Mesangial cell (primary cell): Measurements from ENCODE around the gene MRPL27. TPM values are rescaled to one million over a fixed set of nuclear protein-coding genes. Genes with fewer than 3 reads are reported as not detected.

Experiments
- total RNA-seq: library from RNA; depleted of rRNA; stranded (reverse); fragments of >200 nt; gene quantifications from 2 replicates; pipeline ENCODE4 v1.2.3, GENCODE V29; 2015

The MRPL27 gene
- 90.3 and 118 TPM in 2 replicates for total RNA-seq

DNA sequence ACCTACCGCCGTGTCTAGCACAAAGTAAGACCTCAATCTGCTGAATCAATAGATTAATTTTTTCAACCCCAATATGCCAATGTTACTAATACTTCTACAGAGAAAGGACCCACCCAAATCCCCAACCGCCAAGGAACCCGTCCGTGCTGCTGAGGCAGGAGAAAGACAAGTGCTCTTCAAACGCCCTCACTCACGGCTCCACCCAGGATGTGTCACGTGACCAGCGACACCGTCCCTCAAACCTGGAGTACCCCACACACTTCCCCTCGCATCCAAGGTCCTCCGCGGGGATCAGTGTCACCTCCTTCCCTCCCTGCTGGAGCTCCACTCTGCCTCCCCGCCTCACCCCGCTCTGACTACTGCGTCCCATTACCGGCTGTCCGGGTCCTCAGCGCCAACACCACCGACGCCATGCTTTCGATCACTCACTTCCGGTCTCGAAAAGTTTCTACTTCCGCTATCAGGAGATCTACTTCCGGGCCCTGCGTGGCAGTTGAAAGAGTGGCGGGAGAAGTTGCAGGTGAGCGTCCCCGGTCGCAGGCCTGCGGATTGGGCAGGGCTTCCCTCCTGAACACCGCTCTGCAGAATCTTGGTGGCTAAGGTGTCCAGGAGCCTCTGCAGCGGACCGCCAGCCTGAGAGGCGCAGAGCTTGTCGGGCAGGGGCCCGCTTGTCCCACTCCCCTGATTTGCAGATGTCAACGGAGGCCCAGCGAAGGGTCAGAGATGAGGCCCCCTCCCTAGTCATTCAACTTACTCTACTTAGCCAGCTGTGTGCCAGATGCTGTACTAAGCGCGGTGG lies at the start of gene MRPL27, which contains the start of gene EME1:
Gene MRPL27 (minus strand): TSS at position 427 of the 799 bp plus-strand sequence. CDS start 14 bp downstream, at position 413.
Gene EME1 (plus strand): TSS at position 472 of the 799 bp plus-strand sequence. CDS start 1,980 bp downstream, outside the sequence.

DNA sequence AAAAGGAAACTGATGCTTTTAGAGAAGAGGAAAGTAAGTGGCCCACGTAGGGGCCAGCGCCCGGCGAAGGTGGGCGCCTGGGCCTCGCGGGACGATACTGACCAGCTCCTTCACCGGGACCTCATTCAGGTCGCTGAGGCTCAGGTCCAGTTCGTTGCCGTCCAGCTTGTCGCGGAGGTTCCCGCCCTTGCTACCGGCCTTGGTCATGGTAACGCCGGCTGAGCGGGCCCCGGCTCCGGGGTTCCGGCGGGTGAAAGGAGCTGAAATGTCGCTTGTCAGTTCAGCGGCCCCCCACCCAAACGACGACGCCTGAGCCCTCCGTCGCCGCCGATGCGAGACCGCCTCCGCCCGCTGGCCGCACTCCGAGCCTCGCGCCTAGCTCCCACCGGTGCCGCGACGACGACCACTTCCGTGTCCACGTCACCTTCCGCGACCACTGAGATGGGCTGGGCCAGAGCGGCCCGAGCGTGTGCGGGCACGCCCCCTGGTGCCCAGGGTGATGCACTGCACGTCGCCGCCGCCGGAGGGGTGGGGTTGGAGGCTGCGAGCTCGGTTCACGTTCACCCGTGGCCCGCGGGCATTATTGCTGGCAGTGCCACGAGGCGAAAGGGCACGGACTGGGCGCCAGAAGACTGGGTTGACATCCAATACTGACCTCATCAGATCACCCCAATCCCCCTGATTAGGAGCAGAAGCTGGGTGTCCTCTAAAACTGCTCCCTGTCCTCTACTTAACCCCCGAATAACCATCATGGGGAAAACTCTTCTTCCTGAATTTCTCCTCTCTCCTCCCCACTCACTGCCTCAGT lies 24.3 kb upstream of the MRPL27 start, which contains the start of gene LRRC59:
Gene LRRC59 (minus strand): TSS at position 413 of the 808 bp plus-strand sequence. CDS start 206 bp downstream, at position 207.

DNA sequence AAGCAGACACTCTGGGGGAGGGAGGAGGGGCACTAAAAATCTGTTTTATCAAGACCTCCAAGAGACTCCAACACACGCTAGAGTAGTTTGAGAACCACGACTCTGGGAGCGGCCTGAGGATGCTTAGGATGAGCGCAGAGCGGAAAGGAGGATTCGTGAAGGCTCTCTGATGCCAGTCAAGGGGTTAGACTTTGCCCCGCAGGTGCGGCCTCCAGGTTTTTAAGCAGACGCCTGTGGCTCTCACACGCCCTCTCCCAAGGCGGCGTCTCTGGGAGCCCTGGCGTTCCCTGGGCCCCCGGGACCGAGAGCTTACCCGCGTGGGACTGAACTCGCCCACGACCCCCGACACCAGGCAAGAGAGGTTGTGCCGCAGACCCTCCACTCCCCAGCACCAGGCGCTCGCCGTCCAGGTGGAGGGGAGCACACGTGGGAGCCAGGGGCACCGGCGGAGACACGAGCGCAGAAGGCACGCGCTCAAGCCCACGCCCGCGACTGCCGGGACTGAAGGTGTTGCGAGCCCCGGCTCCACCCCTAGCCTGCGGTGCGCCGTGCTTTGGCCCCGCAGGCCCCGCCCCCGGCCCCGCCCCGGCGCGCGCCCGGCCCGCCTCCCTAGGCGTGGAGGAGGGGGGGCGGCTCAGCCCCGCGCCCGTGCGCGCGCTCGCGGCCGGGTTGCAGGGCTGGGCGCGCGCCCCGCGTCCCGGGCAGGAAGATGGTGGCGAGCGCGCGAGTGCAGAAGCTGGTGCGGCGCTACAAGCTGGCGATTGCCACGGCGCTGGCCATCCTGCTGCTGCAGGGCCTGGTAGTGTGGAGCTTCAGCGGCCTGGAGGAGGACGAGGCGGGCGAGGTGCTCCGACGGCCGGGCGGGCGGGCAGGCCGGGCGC lies 27.3 kb downstream of the MRPL27 start, which contains the start of gene XYLT2:
Gene XYLT2 (plus strand): TSS at position 695 of the 881 bp plus-strand sequence. CDS start 15 bp downstream, at position 710.

Other genes with a start within 250 kb of the MRPL27 start
- gene SAMD14, start 243.0 kb downstream of the MRPL27 start, total RNA-seq: 5.9 and 10.9 TPM in 2 replicates
- gene PPP1R9B, start 222.5 kb downstream of the MRPL27 start, total RNA-seq: 31.3 and 32.2 TPM in 2 replicates
- not detected in 2 replicates for gene SGCA, start 207.2 kb downstream of the MRPL27 start, total RNA-seq
- gene COL1A1, start 171.6 kb downstream of the MRPL27 start, total RNA-seq: 1,305 and 4,416 TPM in 2 replicates
- gene TMEM92, start 98.7 kb downstream of the MRPL27 start, total RNA-seq: 8.0 and 11.0 TPM in 2 replicates
- gene XYLT2, start 27.1 kb downstream of the MRPL27 start, total RNA-seq: 43.3 and 54.0 TPM in 2 replicates
- gene EME1, start within 50 bp of the MRPL27 start, total RNA-seq: 1.4 and 8.1 TPM in 2 replicates
- gene LRRC59, start 24.3 kb upstream of the MRPL27 start, total RNA-seq: 72.4 and 218 TPM in 2 replicates
- gene ACSF2, start 53.0 kb upstream of the MRPL27 start, total RNA-seq: 8.8 and 21.2 TPM in 2 replicates
- not detected in 2 replicates for gene CHAD, start 95.7 kb upstream of the MRPL27 start, total RNA-seq
- gene RSAD1, start 105.7 kb upstream of the MRPL27 start, total RNA-seq: 23.1 and 27.8 TPM in 2 replicates
- gene MYCBPAP, start 135.3 kb upstream of the MRPL27 start, total RNA-seq: 0.76 and 0.98 TPM in 2 replicates
- 0.33 and 0.76 TPM in 2 replicates for gene EPN3, start 159.6 kb upstream of the MRPL27 start, total RNA-seq
- gene SPATA20, start 174.0 kb upstream of the MRPL27 start, total RNA-seq: 61.6 and 120 TPM in 2 replicates
- gene CACNA1G, start 187.5 kb upstream of the MRPL27 start, total RNA-seq: under 0.01 and 0.38 TPM in 2 replicates